Activated T-cell treated with anti-CD3 and anti-CD28 coated beads, Interleukin-2, amount 50 U/mL, for 4 hours (primary cell): ENCODE data around the gene ZNF513. TPM values are rescaled to one million over a fixed set of nuclear protein-coding genes. Genes with fewer than 3 reads are reported as not detected.

Experiments
- ATAC-seq, 2 donors: fragments of 200-7000 bp; cut with Tn5 transposase; one replicate each; pipeline ENCODE4 v1.10.0; 2021
- DNase-seq: peaks from one replicate; pipeline ENCODE4 v3.0.0-alpha.2; 2020
- H3K27me3 Mint-ChIP-seq: one replicate; pipeline ENCODE4 v1.8.0; 2021; ENCODE audit warnings: low read depth, mixed read lengths
- H3K36me3 Mint-ChIP-seq: one replicate; pipeline ENCODE4 v1.8.0; 2022; ENCODE audit warnings: mixed read lengths; ENCODE audit not compliant: insufficient read depth
- H3K4me1 Mint-ChIP-seq: one replicate; pipeline ENCODE4 v1.8.0; 2021; ENCODE audit warnings: low read depth, mixed read lengths
- H3K4me3 Mint-ChIP-seq: one replicate; pipeline ENCODE4 v1.8.0; 2021; ENCODE audit warnings: mild to moderate bottlenecking, moderate library complexity, mixed read lengths
- H3K9me3 Mint-ChIP-seq: one replicate; pipeline ENCODE4 v1.8.0; 2021; ENCODE audit warnings: mixed read lengths
- total RNA-seq, 3 donors: library from RNA; stranded (reverse); gene quantifications; one replicate each; pipeline ENCODE4 v1.2.1, GENCODE V29; 2021

The ZNF513 gene
- total RNA-seq, 3 donors from 2014 or later = 8.4 to 11.0 (median 10.4) TPM

- DNase-seq = no peak
- no peak overlapping the region for H3K4me3 Mint-ChIP-seq
- H3K36me3 Mint-ChIP-seq = peaks cover 52% of the 10 kb centered on the region
- peaks cover 40% of the 10 kb centered on the region for H3K4me1 Mint-ChIP-seq
- H3K9me3 Mint-ChIP-seq = no peaks in the 10 kb centered on the region
- H3K27me3 Mint-ChIP-seq = no peaks in the 10 kb centered on the region
- no peak for ATAC-seq
Measured at GRCh38 chr2:27376151-27376865, 4.2 kb downstream of the ZNF513 start.

- Mint-ChIP-seq H3K27me3 (no peaks in the 10 kb centered on the region), H3K9me3 (no peaks in the 10 kb centered on the region), H3K4me3 (no peak overlapping the region), H3K36me3 (peaks cover 50% of the 10 kb centered on the region), H3K4me1 (peaks cover 35% of the 10 kb centered on the region)
- ATAC-seq (no peak), DNase-seq (no peak)
Measured at GRCh38 chr2:27375513-27376099, 4.9 kb downstream of the ZNF513 start.

GRCh38 chr2:27373567-27373966, 7.0 kb downstream of the ZNF513 start:
- Mint-ChIP-seq H3K27me3 (no peaks in the 10 kb centered on the region), H3K36me3 (peaks cover 50% of the 10 kb centered on the region), H3K4me1 (peaks cover 33% of the 10 kb centered on the region), H3K9me3 (no peaks in the 10 kb centered on the region), H3K4me3 (no peak overlapping the region)
- DNase-seq (no peak), ATAC-seq (no peak)

GRCh38 chr2:27372937-27373336, 7.6 kb downstream of the ZNF513 start:
- ATAC-seq = no peak
- H3K4me3 Mint-ChIP-seq = peak overlapping the region; percentile 55
- H3K36me3 Mint-ChIP-seq = peaks cover 56% of the 10 kb centered on the region
- peaks cover 38% of the 10 kb centered on the region for H3K4me1 Mint-ChIP-seq
- H3K9me3 Mint-ChIP-seq = no peaks in the 10 kb centered on the region
- H3K27me3 Mint-ChIP-seq = no peaks in the 10 kb centered on the region
- DNase-seq = no peak

- no peaks in the 10 kb centered on the region for H3K27me3 Mint-ChIP-seq
- no peaks in the 10 kb centered on the region for H3K9me3 Mint-ChIP-seq
- H3K4me3 Mint-ChIP-seq = peak overlapping the region; percentile 82
- ATAC-seq = peak; percentile 16
- no peak for DNase-seq
- peaks cover 52% of the 10 kb centered on the region for H3K36me3 Mint-ChIP-seq
- H3K4me1 Mint-ChIP-seq = peaks cover 46% of the 10 kb centered on the region
Measured at GRCh38 chr2:27370816-27371620, 9.5 kb downstream of the ZNF513 start.

GRCh38 chr2:27370026-27370815, 10.3 kb downstream of the ZNF513 start, which contains the start of the genes EIF2B4 and SNX17:
Gene EIF2B4, minus strand, starts transcription at chr2:27370338. Its CDS starts 24 bp downstream, at chr2:27370314.
Gene SNX17, plus strand, starts transcription at chr2:27370616. Its CDS starts 128 bp downstream, at chr2:27370744.
- ATAC-seq = peak; percentile 94 to 96
- H3K27me3 Mint-ChIP-seq = no peaks in the 10 kb centered on the region
- peaks cover 46% of the 10 kb centered on the region for H3K4me1 Mint-ChIP-seq
- H3K9me3 Mint-ChIP-seq = no peaks in the 10 kb centered on the region
- H3K36me3 Mint-ChIP-seq = peaks cover 47% of the 10 kb centered on the region
- DNase-seq = peak; percentile 99
- H3K4me3 Mint-ChIP-seq = peak within 1 kb of the TSS; percentile 82

- Mint-ChIP-seq H3K4me3 (peak overlapping the region; percentile 82), H3K27me3 (no peaks in the 10 kb centered on the region), H3K9me3 (no peaks in the 10 kb centered on the region), H3K36me3 (peaks cover 44% of the 10 kb centered on the region), H3K4me1 (peaks cover 45% of the 10 kb centered on the region)
- DNase-seq (no peak), ATAC-seq (peak in 1 of 2 donors; percentile 13)
Measured at GRCh38 chr2:27369471-27370025, 11.0 kb downstream of the ZNF513 start.

GRCh38 chr2:27363933-27364332, 16.6 kb downstream of the ZNF513 start:
- no peak for DNase-seq
- Mint-ChIP-seq H3K36me3 (peaks cover 32% of the 10 kb centered on the region), H3K4me3 (no peak overlapping the region), H3K4me1 (peaks cover 16% of the 10 kb centered on the region), H3K9me3 (no peaks in the 10 kb centered on the region), H3K27me3 (no peaks in the 10 kb centered on the region)
- ATAC-seq = no peak

- ATAC-seq = no peak
- Mint-ChIP-seq H3K4me1 (peaks cover 14% of the 10 kb centered on the region), H3K27me3 (no peaks in the 10 kb centered on the region), H3K9me3 (no peaks in the 10 kb centered on the region), H3K4me3 (no peak overlapping the region), H3K36me3 (peaks cover 26% of the 10 kb centered on the region)
- DNase-seq = no peak
Measured at GRCh38 chr2:27362678-27363420, 17.7 kb downstream of the ZNF513 start.

GRCh38 chr2:27356382-27357181, 24.0 kb downstream of the ZNF513 start, which contains the start of gene GTF3C2:
Gene GTF3C2, minus strand, starts transcription at chr2:27356764. Its CDS starts 13,210 bp downstream, at chr2:27343554.
- Mint-ChIP-seq H3K4me1 (peaks cover 42% of the 10 kb centered on the region), H3K36me3 (peaks cover 9% of the 10 kb centered on the region), H3K9me3 (no peaks in the 10 kb centered on the region), H3K27me3 (no peaks in the 10 kb centered on the region), H3K4me3 (peak within 1 kb of the TSS; percentile 99)
- peak; percentile 91 for DNase-seq
- ATAC-seq = peak; percentile 83 to 84

- DNase-seq (no peak), ATAC-seq (peak; percentile 28 to 29)
- H3K36me3 Mint-ChIP-seq = peaks cover 9% of the 10 kb centered on the region
- H3K27me3 Mint-ChIP-seq = no peaks in the 10 kb centered on the region
- peak overlapping the region; percentile 99 for H3K4me3 Mint-ChIP-seq
- no peaks in the 10 kb centered on the region for H3K9me3 Mint-ChIP-seq
- H3K4me1 Mint-ChIP-seq = peaks cover 45% of the 10 kb centered on the region
Measured at GRCh38 chr2:27356056-27356381, 24.5 kb downstream of the ZNF513 start.

GRCh38 chr2:27354597-27354927, 26.0 kb downstream of the ZNF513 start:
- peaks cover 13% of the 10 kb centered on the region for H3K36me3 Mint-ChIP-seq

More at GRCh38 chr2:27354597-27354927, 26.0 kb downstream of the ZNF513 start:
- Mint-ChIP-seq H3K4me1 (peaks cover 50% of the 10 kb centered on the region), H3K27me3 (no peaks in the 10 kb centered on the region), H3K9me3 (no peaks in the 10 kb centered on the region), H3K4me3 (peak overlapping the region; percentile 99)
- ATAC-seq (no peak), DNase-seq (no peak)
